HepG2 (cell line): ENCODE measurements around the gene PHKA2. TPM values are rescaled to one million over a fixed set of nuclear protein-coding genes. Genes with fewer than 3 reads are reported as not detected.

Experiments used
- CEBPB ChIP-seq: IDR thresholded peaks from 2 replicates; pipeline ENCODE4 v1.6.1; 2011; ENCODE audit warnings: low read depth, low read length, improper control_type of control experiment, borderline replicate concordance
- CHCHD3 ChIP-seq: sonication (generic); formaldehyde crosslinking; IDR thresholded peaks from 2 replicates; pipeline ENCODE4 v1.8.0; 2022; ENCODE audit warnings: mild to moderate bottlenecking, missing genetic modification reagents, moderate library complexity
- DNMT1 ChIP-seq: sonication (generic); formaldehyde crosslinking; IDR thresholded peaks from 2 replicates; pipeline ENCODE4 v1.5.1; 2020; ENCODE audit warnings: mild to moderate bottlenecking, missing genetic modification reagents
- GMEB1 ChIP-seq: sonication (generic); formaldehyde crosslinking; IDR thresholded peaks from 2 replicates; pipeline ENCODE4 v1.5.1; 2020; ENCODE audit warnings: missing genetic modification reagents, mild to moderate bottlenecking, borderline replicate concordance
- IRX3 ChIP-seq: sonication (generic); formaldehyde crosslinking; IDR thresholded peaks from 2 replicates; pipeline ENCODE4 v1.8.1; 2023; ENCODE audit warnings: mild to moderate bottlenecking, low read depth, missing genetic modification reagents, borderline replicate concordance
- KDM5A ChIP-seq: fragments of 200-600 bp; sonication (generic); IDR thresholded peaks from 2 replicates; pipeline ENCODE4 v1.7.0; 2018; ENCODE audit warnings: antibody characterized with exemption, mild to moderate bottlenecking, low read length, borderline replicate concordance
- PAF1 ChIP-seq: IDR thresholded peaks from 2 replicates; pipeline ENCODE4 v1.6.1; 2016; ENCODE audit warnings: missing genetic modification reagents, missing compliant biosample characterization
- TBP ChIP-seq: sonication (generic); formaldehyde crosslinking; IDR thresholded peaks from 2 replicates; pipeline ENCODE4 v1.5.0; 2020; ENCODE audit warnings: missing genetic modification reagents
- ZNF678 ChIP-seq: sonication (generic); formaldehyde crosslinking; IDR thresholded peaks from 2 replicates; pipeline ENCODE4 v1.4.0; 2020; ENCODE audit warnings: mild to moderate bottlenecking, missing genetic modification reagents
- ZNF788 ChIP-seq: sonication (generic); formaldehyde crosslinking; IDR thresholded peaks from 2 replicates; pipeline ENCODE4 v1.5.0; 2020; ENCODE audit warnings: mild to moderate bottlenecking, missing genetic modification reagents, borderline replicate concordance
- ZNF883 ChIP-seq: sonication (generic); formaldehyde crosslinking; IDR thresholded peaks from 2 replicates; pipeline ENCODE4 v1.5.1; 2020; ENCODE audit warnings: mild to moderate bottlenecking, missing genetic modification reagents; ENCODE audit errors: not compliant biosample characterization
- ZSCAN22 ChIP-seq: sonication (generic); formaldehyde crosslinking; IDR thresholded peaks from 2 replicates; pipeline ENCODE4 v1.4.0; 2020; ENCODE audit warnings: mild to moderate bottlenecking, missing genetic modification reagents
- polyA plus RNA-seq, 8 experiments: library from polyadenylated mRNA; depleted of rRNA in 3 of 8; stranded (reverse) in 7 of 8; unstranded in 1 of 8; fragments of >200 nt; fragmentation: Illumina TruSeq in 4 of 8; extraction: Trizol in 4 of 8; gene quantifications; 2 replicates each; pipeline versions ENCODE4 v1.2.1 to v1.2.3, GENCODE V29; 2011 to 2016; ENCODE audit warnings: low read depth in 4 of 8, missing spikeins in 1 of 8, mixed read lengths in 1 of 8; ENCODE audit not compliant: insufficient read depth in 1 of 8
- total RNA-seq, 5 experiments: library from RNA; depleted of rRNA; stranded (reverse); fragments of >200 nt; fragmentation: Illumina TruSeq; extraction: Trizol; gene quantifications; 2 replicates each; pipeline ENCODE4 v1.2.3, GENCODE V29; 2016; ENCODE audit warnings: low read depth in 1 of 5
- TF ChIP-seq, protein P1 (sequence below): IDR thresholded peaks from 2 replicates; pipeline ENCODE4 v1.6.1; 2016; ENCODE audit warnings: low read depth
- TF ChIP-seq, protein P2 (sequence below): sonication (generic); formaldehyde crosslinking; IDR thresholded peaks from 2 replicates; pipeline ENCODE4 v1.4.0; 2020; ENCODE audit warnings: missing genetic modification reagents

The PHKA2 gene
- total and polyA plus RNA-seq, 2 of the 13 experiments (the other 11 are each of a cell fraction or from before 2014, with no cell fraction given) = 20.5 to 273 TPM

DNA sequence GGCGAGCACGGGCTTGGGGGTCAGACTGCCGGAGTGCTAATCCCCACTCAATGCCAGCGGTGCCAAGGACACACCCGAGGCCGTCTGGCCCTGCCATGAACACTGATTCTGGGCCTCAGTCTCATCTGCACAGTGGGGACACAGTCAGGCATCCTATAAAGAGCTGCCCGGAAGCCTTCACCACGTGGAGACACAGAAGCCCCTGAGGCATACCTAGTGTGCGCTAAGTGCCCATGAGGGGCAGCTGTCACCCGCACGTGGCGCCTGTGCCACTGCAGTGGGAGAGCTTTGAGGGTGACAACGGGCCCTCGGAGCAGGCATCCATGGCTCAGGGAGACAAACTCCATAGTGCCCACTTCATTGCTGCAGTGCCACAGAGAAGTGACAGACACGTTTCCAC, 86.3 kb downstream of the PHKA2 start (continued):
- no peak for TF ChIP-seq CEBPB
- no peak for TF ChIP-seq IRX3 (CRISPR knock-in tag)
- TF ChIP-seq, protein P1, sequence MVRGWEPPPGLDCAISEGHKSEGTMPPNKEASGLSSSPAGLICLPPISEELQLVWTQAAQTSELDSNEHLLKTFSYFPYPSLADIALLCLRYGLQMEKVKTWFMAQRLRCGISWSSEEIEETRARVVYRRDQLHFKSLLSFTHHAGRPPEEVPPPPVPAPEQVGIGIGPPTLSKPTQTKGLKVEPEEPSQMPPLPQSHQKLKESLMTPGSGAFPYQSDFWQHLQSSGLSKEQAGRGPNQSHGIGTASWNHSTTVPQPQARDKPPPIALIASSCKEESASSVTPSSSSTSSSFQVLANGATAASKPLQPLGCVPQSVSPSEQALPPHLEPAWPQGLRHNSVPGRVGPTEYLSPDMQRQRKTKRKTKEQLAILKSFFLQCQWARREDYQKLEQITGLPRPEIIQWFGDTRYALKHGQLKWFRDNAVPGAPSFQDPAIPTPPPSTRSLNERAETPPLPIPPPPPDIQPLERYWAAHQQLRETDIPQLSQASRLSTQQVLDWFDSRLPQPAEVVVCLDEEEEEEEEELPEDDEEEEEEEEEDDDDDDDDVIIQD (CRISPR knock-in tag) = no peak
- no peak for TF ChIP-seq ZSCAN22 (CRISPR knock-in tag)
- TF ChIP-seq ZNF678 = no peak
- no peak for TF ChIP-seq GMEB1 (CRISPR knock-in tag)
- TF ChIP-seq CHCHD3 (CRISPR knock-in tag) = no peak
- TF ChIP-seq ZNF883 (CRISPR knock-in tag) = no peak
- TF ChIP-seq DNMT1 = no peak
- TF ChIP-seq KDM5A = no peak
- TF ChIP-seq ZNF788 (CRISPR knock-in tag) = no peak
- TF ChIP-seq TBP (CRISPR knock-in tag) = no peak
- TF ChIP-seq PAF1 (CRISPR knock-in tag) = no peak
- TF ChIP-seq, protein P2, sequence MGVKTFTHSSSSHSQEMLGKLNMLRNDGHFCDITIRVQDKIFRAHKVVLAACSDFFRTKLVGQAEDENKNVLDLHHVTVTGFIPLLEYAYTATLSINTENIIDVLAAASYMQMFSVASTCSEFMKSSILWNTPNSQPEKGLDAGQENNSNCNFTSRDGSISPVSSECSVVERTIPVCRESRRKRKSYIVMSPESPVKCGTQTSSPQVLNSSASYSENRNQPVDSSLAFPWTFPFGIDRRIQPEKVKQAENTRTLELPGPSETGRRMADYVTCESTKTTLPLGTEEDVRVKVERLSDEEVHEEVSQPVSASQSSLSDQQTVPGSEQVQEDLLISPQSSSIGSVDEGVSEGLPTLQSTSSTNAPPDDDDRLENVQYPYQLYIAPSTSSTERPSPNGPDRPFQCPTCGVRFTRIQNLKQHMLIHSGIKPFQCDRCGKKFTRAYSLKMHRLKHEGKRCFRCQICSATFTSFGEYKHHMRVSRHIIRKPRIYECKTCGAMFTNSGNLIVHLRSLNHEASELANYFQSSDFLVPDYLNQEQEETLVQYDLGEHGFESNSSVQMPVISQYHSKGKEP (CRISPR knock-in tag) = no peak
